Fibroblast of peridontal ligament (primary cell): ENCODE measurements around the gene HSDL2.
A peak's percentile ranks its signal among the peaks of the same experiment; 100 is the strongest.

Experiments used
- DNase-seq: peaks from one replicate; pipeline ENCODE4 v3.0.0-alpha.2; 2010; ENCODE audit errors: extremely low read depth

HSDL2 gene

GRCh38 chr9:112446526-112446925 is 66.6 kb downstream of the HSDL2 start:
- DNase-seq: no peak

GRCh38 chr9:112447283-112447761 is 67.4 kb downstream of the HSDL2 start:
- DNase-seq: peak; percentile 67

- DNase-seq: no peak
Measured at GRCh38 chr9:112462855-112463254, 82.9 kb downstream of the HSDL2 start.

- DNase-seq: no peak
Measured at GRCh38 chr9:112465352-112465751, 85.4 kb downstream of the HSDL2 start.

- DNase-seq: no peak
Measured at GRCh38 chr9:112472996-112473395, 93.1 kb downstream of the HSDL2 start.

GRCh38 chr9:112473986-112474385 is 94.1 kb downstream of the HSDL2 start:
- no peak for DNase-seq

- DNase-seq: no peak
Measured at GRCh38 chr9:112475318-112475717, 95.4 kb downstream of the HSDL2 start.

GRCh38 chr9:112477330-112477729 is 97.4 kb downstream of the HSDL2 start:
- DNase-seq: no peak

GRCh38 chr9:112479221-112479620 is 99.3 kb downstream of the HSDL2 start:
- no peak for DNase-seq

GRCh38 chr9:112484607-112485006 is 104.7 kb downstream of the HSDL2 start:
- DNase-seq: no peak

GRCh38 chr9:112485574-112485973 is 105.7 kb downstream of the HSDL2 start:
- DNase-seq: no peak

- peak; percentile 48 for DNase-seq
Measured at GRCh38 chr9:112486221-112487007, 106.5 kb downstream of the HSDL2 start, which contains the start of gene KIAA1958. Gene KIAA1958, plus strand, starts transcription at chr9:112486827. Its CDS starts 87,254 bp downstream, at chr9:112574081.

- peak; percentile 58 for DNase-seq
Measured at GRCh38 chr9:112487008-112487798, 107.3 kb downstream of the HSDL2 start.

- no peak for DNase-seq
Measured at GRCh38 chr9:112487799-112488340, 108.0 kb downstream of the HSDL2 start.

GRCh38 chr9:112489039-112489546 is 109.2 kb downstream of the HSDL2 start:
- no peak for DNase-seq

- DNase-seq: peak; percentile 17
Measured at GRCh38 chr9:112489876-112490666, 110.2 kb downstream of the HSDL2 start.

GRCh38 chr9:112493393-112494137 is 113.7 kb downstream of the HSDL2 start:
- peak; percentile 93 for DNase-seq

- DNase-seq: no peak
Measured at GRCh38 chr9:112494153-112494552, 114.2 kb downstream of the HSDL2 start.

GRCh38 chr9:112495614-112496013 is 115.7 kb downstream of the HSDL2 start:
- DNase-seq: no peak

- DNase-seq: peak; percentile 16
Measured at GRCh38 chr9:112496074-112496722, 116.3 kb downstream of the HSDL2 start.
